A549 treated with Mapracorat at 1 μM for 4 hours (cell line): Measurements from ENCODE around the gene BNIPL. TPM values are rescaled to one million over a fixed set of nuclear protein-coding genes. Genes with fewer than 3 reads are reported as not detected.

ENCODE experiments used
- total RNA-seq: library from RNA; stranded (reverse); fragments of 200-300 nt; extraction: Qiagen RNA extraction; gene quantifications from 5 replicates; pipeline ENCODE4 v1.2.3, GENCODE V29; 2022

Gene BNIPL
- total RNA-seq, result 0.06 to 0.30 TPM (median 0.15 TPM) in 5 replicates

GRCh38 chr1:151036356-151036755, at the start of gene BNIPL:
Gene BNIPL, plus strand, starts transcription at chr1:151036586. Its CDS starts 140 bp downstream, at chr1:151036726.

GRCh38 chr1:151006327-151007052, 29.9 kb upstream of the BNIPL start, which contains the start of gene MINDY1:
Gene MINDY1, minus strand, starts transcription at chr1:151006902. Its CDS starts 4,285 bp downstream, at chr1:151002617.

GRCh38 chr1:151008244-151009205, 27.9 kb upstream of the BNIPL start, which contains the start of gene PRUNE1:
Gene PRUNE1, plus strand, starts transcription at chr1:151008449. Its CDS starts 184 bp downstream, at chr1:151008633.

GRCh38 chr1:151047591-151047924, 11.2 kb downstream of the BNIPL start, which contains the start of gene C1orf56:
Gene C1orf56, plus strand, starts transcription at chr1:151047751. Its CDS starts 97 bp downstream, at chr1:151047848.

GRCh38 chr1:151059109-151060006, 23.0 kb downstream of the BNIPL start, which contains the start of gene CDC42SE1:
Gene CDC42SE1, minus strand, starts transcription at chr1:151059622. Its CDS starts 3,892 bp downstream, at chr1:151055730.

GRCh38 chr1:151060007-151060656, 23.7 kb downstream of the BNIPL start, which contains the start of gene MLLT11:
Gene MLLT11, plus strand, starts transcription at chr1:151060397. Its CDS starts 6,828 bp downstream, at chr1:151067225.

GRCh38 chr1:151070474-151071276, 34.3 kb downstream of the BNIPL start, which contains the start of gene GABPB2:
Gene GABPB2, plus strand, starts transcription at chr1:151070761. Its CDS starts 17,429 bp downstream, at chr1:151088190.

Other genes starting within 250 kb of the BNIPL start
- 1.4 to 2.2 TPM (median 1.7 TPM) in 5 replicates for gene CTSK, start 228.3 kb upstream of the BNIPL start, total RNA-seq
- 9.4 to 14.5 TPM (median 11.9 TPM) in 5 replicates for gene ARNT, start 160.0 kb upstream of the BNIPL start, total RNA-seq
- not detected in 5 replicates for gene CTXND2, start 149.4 kb upstream of the BNIPL start, total RNA-seq
- gene SETDB1, start 110.2 kb upstream of the BNIPL start, total RNA-seq, result 21.2 to 26.1 TPM (median 23.9 TPM) in 5 replicates
- 239 to 262 TPM (median 246 TPM) in 5 replicates for gene CERS2, start 61.8 kb upstream of the BNIPL start, total RNA-seq
- 0.51 to 1.2 TPM (median 0.92 TPM) in 5 replicates for gene ANXA9, start 54.3 kb upstream of the BNIPL start, total RNA-seq
- 2.1 to 3.7 TPM (median 2.8 TPM) in 5 replicates for gene MINDY1, start 29.7 kb upstream of the BNIPL start, total RNA-seq
- 11.3 to 15.4 TPM (median 15.0 TPM) in 5 replicates for gene PRUNE1, start 28.1 kb upstream of the BNIPL start, total RNA-seq
- 5.7 to 8.6 TPM (median 6.6 TPM) in 5 replicates for gene C1orf56, start 11.2 kb downstream of the BNIPL start, total RNA-seq
- 76.7 to 92.0 TPM (median 80.0 TPM) in 5 replicates for gene CDC42SE1, start 23.0 kb downstream of the BNIPL start, total RNA-seq
- gene MLLT11, start 23.8 kb downstream of the BNIPL start, total RNA-seq, result 13.2 to 16.7 TPM (median 16.1 TPM) in 5 replicates
- 2.4 to 3.1 TPM (median 2.9 TPM) in 5 replicates for gene GABPB2, start 34.2 kb downstream of the BNIPL start, total RNA-seq
- 1.5 to 2.6 TPM (median 1.7 TPM) in 5 replicates for gene SEMA6C, start 110.0 kb downstream of the BNIPL start, total RNA-seq
- not detected in 5 replicates for gene TNFAIP8L2, start 120.1 kb downstream of the BNIPL start, total RNA-seq
- gene LYSMD1, start 129.3 kb downstream of the BNIPL start, total RNA-seq, result 5.1 to 7.5 TPM (median 6.3 TPM) in 5 replicates
- 44.5 to 47.6 TPM (median 46.1 TPM) in 5 replicates for gene SCNM1, start 129.6 kb downstream of the BNIPL start, total RNA-seq
- 0.25 to 0.32 TPM (median 0.30 TPM) in 3 of 5 replicates, not detected in the others for gene TMOD4, start 139.4 kb downstream of the BNIPL start, total RNA-seq
- 42.7 to 63.6 TPM (median 44.0 TPM) in 5 replicates for gene VPS72, start 153.6 kb downstream of the BNIPL start, total RNA-seq
- gene PIP5K1A, start 162.0 kb downstream of the BNIPL start, total RNA-seq, result 45.0 to 60.9 TPM (median 49.8 TPM) in 5 replicates
- 173 to 208 TPM (median 192 TPM) in 5 replicates for gene PSMD4, start 218.1 kb downstream of the BNIPL start, total RNA-seq
- gene ZNF687, start 245.7 kb downstream of the BNIPL start, total RNA-seq, result 10.6 to 14.6 TPM (median 12.9 TPM) in 5 replicates